ENCODE results near the gene SRMS.

The SRMS gene

DNA sequence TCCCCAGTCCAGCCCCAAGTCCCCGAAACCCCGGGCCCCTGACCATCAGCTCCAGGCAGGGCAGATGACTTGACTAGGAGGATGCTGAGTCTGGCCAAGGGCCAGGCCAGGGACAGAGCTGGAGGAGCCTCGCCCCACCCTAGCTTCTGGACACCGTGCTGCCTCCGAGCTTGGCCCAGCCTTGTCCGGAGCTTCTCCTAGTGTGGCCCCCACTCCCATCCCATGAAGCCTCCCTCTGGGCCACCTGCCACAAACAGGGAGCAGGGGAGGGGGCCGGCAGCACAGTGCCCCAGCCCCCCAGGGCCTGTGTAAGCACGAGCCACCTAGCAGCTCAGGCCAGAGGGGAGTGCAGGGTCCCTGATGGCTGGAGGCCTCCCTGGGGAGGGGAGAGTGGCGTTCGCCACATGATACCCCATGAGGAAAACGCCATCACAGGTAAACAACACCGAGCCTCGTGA is 54.0 kb downstream of the SRMS start:
- in situ Hi-C loops (cut with HindIII; ENCODE audit: low sequenced_read_pairs) = no loop called here

GRCh38 chr20:63492982-63493381 is 54.6 kb downstream of the SRMS start:
- in situ Hi-C loops (cut with HindIII; ENCODE audit: low sequenced_read_pairs) = no loop called here

- in situ Hi-C loops (cut with HindIII; ENCODE audit: low sequenced_read_pairs) = no loop called here
Observed at GRCh38 chr20:63492518-63492917, 55.0 kb downstream of the SRMS start.

DNA sequence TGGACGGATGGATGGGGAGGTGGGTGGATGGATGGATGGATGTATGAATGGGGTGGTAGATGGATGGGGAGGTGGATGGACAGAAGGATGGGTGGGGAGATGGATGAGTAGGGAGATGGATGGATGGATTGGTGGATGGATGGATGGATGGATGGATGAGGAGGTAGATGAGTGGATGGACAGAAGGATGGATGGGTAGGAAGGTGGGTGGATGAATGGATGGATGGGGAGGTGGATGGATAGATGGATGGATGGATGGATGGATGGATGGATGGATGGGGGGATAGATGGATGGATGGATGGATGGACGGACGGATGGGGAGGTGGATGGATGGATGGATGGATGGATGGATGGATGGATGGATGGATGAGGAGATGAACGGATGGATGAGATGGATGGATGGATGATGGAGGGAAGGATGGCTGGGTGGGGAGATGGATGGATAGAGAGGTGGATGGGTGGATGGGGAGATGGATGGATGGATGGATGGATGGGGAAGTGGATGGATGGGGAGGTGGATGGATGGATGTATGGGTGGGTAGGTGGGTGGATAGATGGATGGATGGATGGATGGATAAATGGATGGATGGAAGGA is 55.8 kb downstream of the SRMS start:
- in situ Hi-C loops (cut with HindIII; ENCODE audit: low sequenced_read_pairs) = no loop called here

GRCh38 chr20:63491078-63491477 is 56.5 kb downstream of the SRMS start:
- in situ Hi-C loops (cut with HindIII; ENCODE audit: low sequenced_read_pairs) = no loop called here

Measured in endothelial cell of hepatic sinusoid (primary cell).